HG02840 (cell line): ENCODE measurements around the gene RAB4B.
"Not testable (repeated sequence)": the region's sequence is repeated elsewhere in the genome, so short reads cannot be mapped to it uniquely, and the experiment has no call there.

Source experiments
- ATAC-seq: cut with Tn5 transposase; IDR thresholded peaks from one replicate; pipeline ENCODE4 v1.9.1; 2021; ENCODE audit warnings: mild to moderate bottlenecking, moderate library complexity, moderate number of reproducible peaks; ENCODE audit not compliant: unreplicated experiment, low FRiP score

Gene RAB4B

DNA sequence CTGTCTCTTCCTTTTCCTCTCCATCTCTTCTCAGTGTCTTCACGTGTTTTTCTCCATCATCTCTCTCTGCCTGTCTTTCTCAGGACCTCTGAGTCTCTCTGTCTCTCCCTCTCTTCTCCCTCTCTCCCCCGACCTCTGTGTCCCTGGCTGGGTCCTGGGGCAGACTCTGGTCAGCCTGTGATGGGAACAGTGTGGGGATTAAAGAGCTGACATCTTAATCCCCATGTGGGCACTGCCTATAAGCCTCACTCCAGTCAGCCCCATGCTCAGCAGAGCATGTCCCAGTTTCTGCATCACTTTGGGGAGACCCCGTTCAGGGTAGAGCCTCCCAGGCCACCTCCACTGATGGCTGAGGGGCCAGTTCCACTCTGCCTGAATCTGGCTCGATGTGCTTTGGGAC lies 37.2 kb downstream of the RAB4B start:
- ATAC-seq = no peak

DNA sequence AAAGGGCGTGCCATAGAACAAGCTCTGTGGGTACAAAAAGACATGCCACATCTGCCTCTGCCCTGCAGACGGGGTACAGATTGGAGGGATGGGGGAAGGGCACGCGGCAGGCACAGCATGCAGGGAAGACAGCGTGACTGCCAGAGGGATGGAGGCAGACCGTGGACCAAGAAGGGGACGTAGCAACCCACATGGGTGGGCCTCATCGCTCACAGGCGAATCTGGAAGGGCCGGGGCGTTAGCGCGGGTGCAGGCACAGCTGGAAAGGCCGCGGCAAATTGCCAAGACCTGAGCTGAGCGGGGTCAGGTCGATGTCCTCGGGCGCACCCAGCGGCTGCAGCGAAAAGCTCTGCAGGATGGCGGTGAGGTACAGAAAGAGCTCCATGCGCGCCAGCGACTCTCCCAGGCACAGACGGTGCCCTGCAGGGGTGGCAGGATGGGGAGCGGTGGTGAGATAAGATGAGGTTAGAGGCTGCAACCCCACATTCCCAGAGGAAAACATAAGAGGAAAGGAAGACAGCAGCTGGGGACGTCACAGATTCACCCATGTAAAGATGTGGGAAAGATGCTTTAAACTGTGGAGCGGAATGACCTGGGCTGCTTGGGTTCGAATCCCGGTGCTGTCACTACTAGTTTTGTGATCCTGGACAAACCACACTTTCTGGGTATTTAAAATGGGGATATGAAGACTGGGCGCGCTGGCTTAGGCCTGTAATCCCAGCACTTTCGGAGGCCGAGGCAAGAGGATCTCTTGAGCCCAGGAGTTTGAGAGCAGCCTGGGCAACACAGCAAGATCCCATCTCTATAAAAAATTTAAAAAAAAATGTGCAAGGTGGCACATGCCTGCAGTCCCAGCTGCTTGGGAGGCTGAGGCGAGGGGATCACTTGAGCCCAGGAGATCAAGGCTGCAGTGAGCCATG lies 40.7 kb downstream of the RAB4B start:
- not testable (repeated sequence) for ATAC-seq

DNA sequence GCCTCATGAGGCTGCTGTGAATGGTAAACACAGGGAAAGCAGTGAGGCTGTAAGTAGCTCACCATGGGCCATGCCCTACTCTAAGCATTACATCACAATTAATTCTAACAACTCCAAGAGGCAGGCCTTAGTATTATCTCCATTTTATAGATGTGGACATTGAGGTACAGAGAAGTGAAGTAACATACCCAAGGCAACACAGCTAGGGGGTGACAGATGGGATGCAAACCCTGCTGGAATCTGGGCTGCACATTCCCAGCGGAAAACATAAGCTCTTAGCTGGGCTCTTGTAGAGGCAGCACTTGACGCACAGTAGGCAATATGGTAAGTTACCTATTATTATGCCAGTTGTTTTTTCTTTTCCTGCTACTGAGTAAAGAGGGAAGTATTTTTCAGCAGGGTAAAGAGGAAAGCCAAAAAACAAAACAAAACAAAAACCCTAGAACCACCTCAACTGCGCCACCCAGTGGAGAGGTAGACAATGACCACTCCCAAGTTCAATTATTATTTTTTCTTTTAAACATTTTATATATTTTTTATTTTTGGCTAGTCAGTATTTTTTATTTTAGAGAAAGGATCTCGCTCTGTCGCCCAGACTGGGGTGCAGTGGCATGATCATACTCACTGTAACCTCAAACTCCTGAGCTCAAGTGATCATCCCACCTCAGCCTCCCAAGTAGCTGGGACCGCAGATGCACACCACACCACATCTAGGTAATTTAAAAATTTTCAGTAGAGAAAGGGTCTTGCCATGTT lies 41.6 kb downstream of the RAB4B start:
- not testable (repeated sequence) for ATAC-seq

DNA sequence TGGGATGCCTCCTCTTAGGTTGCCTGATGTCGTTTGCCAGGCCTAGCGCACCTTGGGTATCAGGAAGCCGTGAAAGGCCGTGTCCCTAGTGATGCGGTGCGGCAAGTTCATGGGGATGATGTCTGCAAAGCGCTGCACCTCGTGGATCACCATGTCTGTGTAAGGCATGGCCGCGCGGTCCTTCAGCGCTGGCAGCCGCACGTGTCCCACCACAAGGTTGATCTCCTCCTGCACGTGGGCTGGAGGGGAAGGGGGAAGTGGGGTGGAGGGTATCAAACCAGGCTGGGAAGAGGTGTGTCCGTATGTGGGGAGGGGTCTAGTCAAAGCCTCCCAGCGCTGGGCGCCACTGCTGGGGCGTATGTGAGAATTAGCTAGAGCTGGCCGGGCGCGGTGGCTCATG lies 44.1 kb downstream of the RAB4B start:
- ATAC-seq = no peak

DNA sequence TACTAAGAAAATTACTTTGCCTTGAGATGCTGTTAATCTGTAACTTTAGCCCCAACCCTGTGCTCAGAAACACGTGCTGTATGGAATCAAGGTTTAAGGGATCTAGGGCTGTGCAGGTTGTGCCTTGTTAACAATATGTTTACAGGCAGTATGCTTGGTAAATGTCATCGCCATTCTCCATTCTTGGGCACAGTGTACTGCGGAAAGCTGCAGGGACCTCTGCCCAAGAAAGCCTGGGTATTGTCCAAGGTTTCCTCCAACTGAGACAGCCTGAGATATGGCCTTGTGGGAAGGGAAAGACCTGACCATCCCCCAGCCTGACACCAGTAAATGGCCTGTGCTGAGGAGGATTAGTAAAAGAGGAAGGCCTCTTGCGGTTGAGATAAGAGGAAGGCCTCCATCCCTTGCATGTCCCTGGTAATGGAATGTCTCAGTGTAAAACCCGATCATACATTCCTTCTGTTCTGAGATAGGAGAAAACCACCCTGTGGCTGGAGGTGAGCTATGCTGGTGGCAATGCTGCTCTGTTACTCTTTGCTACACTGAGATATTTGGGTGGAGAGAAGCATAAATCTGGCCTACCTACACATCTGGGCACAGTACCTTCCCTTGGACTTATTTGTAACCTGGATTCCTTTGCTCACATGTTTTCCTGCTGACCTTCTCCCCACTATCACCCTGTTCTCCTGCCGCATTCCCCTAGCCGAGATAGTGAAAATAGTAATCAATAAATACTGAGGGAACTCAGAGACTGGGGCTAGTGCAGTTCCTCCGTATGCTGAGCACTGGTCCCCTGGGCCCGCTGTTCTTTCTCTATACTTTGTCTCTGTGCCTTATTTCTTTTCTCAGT lies 44.9 kb downstream of the RAB4B start:
- ATAC-seq = not testable (repeated sequence)

DNA sequence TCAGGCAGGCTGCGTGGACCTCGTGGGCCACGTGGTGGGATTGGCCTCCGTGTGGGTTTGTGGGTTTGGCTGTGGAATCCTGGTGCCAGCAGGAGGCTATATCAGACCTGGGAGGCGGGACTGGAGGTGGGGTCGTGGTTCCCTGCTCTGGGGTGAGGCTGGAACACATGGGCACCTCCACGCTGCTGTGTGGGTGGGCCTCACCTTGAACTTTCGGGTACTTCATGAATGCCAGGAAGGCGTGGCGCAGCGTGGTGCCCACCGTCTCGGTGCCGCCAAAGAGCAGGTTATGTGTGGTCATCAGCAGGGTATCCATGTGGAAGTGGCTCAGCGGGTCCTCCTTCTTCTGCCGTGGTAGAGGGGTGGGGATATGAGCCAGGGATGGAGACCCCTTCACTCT lies 46.9 kb downstream of the RAB4B start:
- not testable (repeated sequence) for ATAC-seq

DNA sequence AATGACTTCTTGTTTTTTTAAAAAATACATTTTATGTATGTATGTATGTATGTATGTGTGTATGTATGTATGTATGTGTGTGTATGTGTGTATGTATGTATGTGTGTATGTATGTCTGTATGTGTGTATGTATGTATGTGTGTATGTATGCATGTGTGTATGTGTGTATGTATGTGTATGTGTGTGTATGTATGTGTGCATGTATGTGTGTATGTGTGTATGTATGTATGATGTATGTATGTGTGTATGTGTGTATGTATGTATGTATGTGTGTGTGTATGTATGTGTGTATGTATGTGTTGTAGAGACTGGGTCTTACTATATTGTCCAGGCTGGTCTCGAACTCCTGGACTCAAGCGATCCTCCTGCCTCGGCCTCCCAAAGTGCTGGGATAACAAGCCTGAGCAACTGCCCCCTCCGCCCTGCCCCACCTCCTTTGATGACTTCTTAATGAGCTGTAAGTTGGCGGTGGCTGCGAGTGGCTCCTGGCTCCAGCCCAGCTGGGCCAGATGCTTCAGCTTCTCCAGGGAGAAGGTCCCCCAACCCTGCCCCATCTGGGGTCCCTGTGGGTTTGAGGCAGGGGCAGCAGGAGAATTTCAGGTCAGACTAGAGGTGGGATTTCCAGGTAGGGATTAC lies 47.5 kb downstream of the RAB4B start:
- ATAC-seq = not testable (repeated sequence)

DNA sequence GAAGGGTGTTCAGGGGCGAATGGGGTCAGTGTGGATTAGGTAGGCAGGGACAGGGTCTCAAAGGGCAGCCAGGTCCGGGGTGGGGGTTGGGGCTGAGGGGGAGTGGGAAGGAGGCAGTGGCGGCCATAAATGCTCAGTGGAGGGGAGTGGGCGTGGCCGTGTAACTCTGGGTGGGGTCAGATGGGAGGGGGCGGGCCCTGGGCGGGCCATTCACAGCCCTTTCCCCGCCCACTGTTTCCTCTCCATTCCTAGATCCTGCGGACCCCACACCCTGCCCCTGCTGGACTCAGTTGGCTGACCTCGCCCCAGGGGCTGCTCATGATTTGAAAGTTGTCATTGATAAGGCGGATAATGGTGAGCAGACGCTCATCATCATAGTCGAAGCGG lies 48.3 kb downstream of the RAB4B start:
- not testable (repeated sequence) for ATAC-seq

DNA sequence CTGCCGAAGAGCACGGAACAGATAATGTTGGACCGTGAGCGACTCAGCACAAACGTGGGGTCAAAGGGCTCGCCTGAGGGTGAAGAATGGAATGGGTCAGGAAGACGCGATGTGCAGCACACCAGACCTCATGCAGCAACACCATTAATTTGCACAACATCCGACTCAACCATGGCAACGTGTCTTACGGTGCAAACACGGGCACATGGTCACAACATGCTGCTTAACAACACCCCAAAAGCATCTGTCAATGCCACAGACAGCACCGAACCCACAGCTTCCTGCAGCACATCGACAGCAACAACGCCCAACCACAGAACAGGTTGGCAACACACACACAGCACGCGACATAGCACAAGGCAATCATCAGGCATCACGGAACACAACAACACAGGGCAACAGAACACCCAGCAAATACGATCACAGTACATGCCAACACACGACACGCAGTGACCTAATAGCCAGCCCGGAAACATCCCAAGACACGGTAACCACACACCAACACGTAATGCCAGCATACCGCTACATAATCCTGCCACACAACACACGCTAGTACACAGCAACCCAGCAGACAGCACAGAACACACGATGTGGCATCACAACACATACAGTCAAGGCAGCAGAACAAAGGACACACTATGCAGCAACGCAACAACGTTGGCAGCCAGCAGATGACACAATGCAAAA lies 48.8 kb downstream of the RAB4B start:
- not testable (repeated sequence) for ATAC-seq

DNA sequence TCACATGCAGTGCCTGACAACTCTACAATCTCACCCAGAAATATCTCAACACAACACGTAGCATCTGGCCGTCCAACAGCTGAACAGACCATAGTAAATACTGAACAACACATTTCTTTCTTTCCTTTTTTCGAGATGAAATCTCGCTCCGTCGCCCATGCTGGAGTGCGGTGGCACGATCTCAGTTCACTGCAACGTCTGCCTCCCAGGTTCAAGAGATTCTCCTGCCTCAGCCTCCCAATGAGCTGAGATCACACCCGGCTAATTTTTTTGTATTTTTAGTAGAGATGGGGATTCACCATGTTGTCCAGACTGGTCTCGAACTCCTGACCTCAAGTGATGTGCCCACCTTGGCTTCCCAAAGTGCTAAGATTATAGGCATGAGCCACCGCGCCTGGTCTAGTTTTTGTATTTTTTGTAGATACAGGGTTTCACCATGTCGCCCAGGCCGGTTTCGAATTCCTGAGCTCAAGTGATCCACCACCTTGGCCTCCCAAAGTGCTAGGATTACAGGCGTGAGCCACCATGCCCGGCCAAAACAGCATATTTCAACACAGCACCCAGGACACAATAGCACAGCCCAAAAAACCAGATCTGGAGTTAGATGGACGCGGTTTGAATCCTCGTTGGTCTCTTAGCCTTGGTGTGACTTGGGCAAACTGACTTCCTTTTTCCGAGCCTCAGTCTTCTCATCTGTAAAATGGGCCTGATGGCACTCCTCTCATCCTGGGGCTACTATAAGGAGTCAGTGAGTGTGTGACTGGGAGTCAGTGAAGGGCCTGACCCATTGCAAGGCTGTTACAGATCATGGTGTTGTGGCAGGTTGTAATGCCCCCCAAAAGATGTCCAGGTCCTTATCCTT lies 49.6 kb downstream of the RAB4B start:
- no peak for ATAC-seq

DNA sequence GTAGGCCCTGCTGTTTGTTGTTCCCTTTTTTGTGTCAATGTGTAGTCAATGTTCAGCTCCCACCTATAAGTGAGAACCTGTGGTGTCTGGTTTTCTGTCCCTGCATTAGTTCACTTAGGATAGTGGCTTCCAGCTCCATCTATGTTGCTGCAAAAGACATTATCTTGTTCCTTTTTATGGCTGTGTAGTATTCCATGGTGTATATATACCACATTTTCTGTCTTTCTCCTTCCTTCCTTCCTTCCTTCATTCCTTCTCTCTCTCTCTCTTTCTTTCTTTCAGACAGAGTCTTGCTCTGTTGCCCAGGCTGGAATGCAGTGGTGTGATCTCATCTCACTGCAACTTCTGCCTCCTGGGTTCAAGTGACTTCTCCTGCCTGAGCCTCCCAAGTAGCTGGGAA lies 51.2 kb downstream of the RAB4B start:
- no peak for ATAC-seq

DNA sequence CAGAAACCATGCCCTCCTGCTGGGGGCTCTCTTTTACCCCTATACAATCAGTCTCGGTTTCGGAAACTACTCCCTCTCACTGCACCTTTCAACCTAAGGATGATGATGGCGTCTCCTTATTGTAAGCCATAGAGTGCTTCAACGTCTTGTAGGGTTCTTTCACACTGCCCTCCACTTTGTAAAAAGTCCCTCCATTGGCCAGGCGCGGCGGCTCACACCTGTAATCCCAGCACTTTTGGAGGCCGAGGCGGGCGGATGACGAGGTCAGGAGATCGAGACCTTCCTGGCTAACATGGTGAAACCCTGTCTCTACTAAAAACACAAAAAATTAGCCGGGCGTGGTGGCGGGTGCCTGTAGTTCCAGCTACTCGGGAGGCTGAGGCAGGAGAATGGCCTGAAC lies 52.7 kb downstream of the RAB4B start:
- not testable (repeated sequence) for ATAC-seq

DNA sequence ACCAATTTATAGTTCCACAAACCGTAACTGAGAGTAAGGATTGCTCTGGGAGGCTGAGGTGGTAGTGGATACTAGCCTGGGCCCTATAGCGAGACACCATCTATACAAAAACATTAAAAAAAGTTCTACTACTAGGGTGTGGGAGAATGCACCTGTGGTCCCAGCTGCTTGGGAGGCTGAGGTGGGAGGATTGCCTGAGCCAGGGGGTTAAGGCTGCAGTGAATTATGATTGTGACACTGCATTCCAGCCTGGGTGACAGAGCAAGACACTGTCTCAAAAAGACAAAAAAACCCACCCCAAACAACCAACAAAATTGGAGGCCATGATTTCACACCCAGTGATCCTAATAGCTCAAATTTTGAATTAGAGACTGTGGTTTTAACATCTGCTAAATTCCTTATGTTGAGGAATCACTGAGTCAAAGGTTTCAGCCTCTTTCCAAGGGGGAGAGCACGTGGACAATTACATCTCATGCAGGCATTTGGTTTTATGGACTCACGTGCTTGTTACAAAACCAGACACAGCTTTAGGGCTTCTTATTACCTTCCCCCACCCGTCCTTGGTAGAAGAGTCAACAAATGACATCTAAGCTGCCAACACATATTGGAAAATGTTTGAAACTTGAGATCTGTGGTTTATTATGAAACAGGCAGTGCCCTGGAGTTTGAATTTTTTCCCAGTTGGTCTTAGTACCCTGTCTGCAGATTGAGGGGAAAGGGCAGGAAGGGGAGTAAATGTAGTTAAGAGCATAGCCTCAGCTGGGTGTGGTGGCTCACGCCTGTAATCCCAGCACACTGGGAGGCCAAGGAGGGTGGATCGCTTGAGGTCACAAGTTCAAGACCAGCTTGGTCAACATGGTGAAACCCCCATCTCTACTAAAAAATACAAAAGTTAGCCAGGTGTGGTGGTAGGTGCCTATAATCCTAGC lies 53.7 kb downstream of the RAB4B start:
- no peak for ATAC-seq

DNA sequence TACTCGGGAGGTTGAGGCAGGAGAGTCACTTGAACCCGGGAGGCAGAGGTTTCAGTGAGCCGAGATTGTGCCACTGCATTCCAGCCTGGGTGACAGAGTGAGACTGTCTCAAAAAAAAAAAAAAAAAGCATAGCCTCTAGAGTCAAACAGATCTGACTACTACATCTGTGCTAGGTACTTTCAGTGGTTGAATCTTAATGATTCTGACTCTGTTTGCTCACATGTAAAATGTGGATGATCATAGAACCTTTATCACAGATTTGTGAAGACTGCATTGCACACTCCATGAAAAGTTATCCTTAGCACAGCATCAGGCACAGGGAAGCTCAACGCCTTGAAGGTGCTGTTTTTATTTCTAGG lies 54.4 kb downstream of the RAB4B start:
- ATAC-seq = not testable (repeated sequence)

DNA sequence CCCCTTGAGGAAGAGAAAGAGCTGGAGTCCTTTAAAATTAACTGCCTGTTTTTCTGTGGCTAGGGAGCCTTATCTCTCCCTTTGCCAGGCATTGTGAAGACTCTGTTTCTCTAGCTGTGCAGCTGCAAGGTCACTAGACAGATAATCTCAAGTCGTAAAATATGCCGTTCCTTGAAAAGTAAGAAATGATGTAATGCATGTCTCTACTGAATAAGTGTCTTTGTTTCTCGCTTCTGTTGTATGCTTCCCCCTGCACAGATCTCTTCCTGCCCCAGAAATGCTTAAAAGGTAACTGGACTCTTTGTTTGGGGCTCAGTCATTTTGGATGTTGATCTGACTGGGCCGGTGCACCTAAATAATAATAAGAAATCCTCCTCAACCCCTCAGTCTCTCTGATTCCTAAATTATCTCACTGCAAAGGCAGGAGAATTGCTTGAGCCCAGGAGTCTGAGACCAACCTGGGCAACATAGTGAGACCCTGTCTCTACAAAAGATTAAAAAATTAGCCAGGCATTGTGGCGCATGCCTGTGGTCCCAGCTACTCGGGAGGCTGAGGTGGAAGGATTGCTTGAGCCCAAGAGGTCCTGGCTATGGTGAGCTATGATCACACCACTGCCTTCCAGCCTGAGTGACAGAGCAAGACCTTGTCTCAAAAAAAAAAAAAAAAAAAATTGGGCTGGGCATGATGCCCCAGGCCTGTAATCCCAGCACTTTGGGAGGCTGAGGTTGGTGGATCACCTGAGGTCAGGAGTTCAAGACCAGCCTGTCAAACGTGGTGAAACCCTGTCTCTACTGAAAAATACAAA lies 55.9 kb downstream of the RAB4B start:
- ATAC-seq = not testable (repeated sequence)

DNA sequence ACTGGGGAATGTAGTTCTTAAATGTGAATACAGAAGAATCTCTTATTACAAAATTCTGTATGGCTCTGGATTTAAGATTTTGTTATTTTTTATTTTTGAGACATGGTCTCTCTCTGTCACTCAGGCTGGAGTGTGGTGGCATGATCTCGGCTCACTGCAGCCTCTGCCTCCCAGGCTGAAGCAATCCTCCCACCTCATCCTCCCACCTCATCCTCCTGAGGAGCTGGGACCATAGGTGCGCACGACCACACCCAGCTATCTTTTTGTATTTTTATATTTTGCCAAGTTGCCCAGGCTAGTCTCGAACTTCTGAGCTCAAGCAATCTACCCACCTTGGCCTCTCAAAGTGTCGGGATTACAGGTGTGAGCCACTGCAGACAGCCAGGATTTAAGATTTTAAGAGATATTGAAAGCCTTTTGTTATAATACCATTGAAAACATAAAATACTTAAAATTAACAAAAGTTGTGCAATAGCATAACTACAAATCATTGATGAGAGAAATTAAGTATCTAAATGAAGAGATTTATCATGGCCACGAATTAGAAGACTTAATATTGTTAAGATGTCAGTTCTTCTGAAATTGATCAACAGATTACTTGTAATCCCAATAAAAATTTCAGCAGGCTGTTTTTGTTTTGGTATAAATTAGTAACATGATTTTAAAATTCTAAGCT lies 58.8 kb downstream of the RAB4B start:
- no peak for ATAC-seq
